MM.1S (cell line): ENCODE results near the gene PRR19.

ENCODE experiments used
- DNase-seq: peaks from one replicate; pipeline ENCODE4 v3.0.0-alpha.2; 2015
- H2AFZ ChIP-seq: fragments of 300-600 bp; sonication (generic); 2 replicates; pipeline ENCODE4 v1.6.0; 2016; ENCODE audit warnings: antibody characterized with exemption, low read length
- H3F3A ChIP-seq: fragments of 300-600 bp; sonication (generic); 2 replicates; pipeline ENCODE4 v1.6.1; 2016; ENCODE audit warnings: mild to moderate bottlenecking, antibody characterized with exemption, low read length, moderate library complexity, mixed read lengths; ENCODE audit not compliant: insufficient read depth
- H3K27ac ChIP-seq: fragments of 300-600 bp; sonication (generic); 2 replicates; pipeline ENCODE4 v1.5.1; 2016; ENCODE audit warnings: mild to moderate bottlenecking, low read length
- H3K27me3 ChIP-seq: fragments of 300-600 bp; sonication (generic); replicated peaks from 2 replicates; pipeline ENCODE4 v1.6.0; 2016; ENCODE audit warnings: low read length; ENCODE audit not compliant: insufficient read depth
- H3K36me3 ChIP-seq: fragments of 300-600 bp; sonication (generic); replicated peaks from 2 replicates; pipeline ENCODE4 v1.6.1; 2016; ENCODE audit warnings: mild to moderate bottlenecking, low read length, mixed read lengths; ENCODE audit not compliant: insufficient read depth
- H3K4me1 ChIP-seq: fragments of 300-600 bp; sonication (generic); 2 replicates; pipeline ENCODE4 v1.6.1; 2016; ENCODE audit warnings: low read length, mixed read lengths
- H3K4me2 ChIP-seq: fragments of 300-600 bp; sonication (generic); 2 replicates; pipeline ENCODE4 v1.6.0; 2016; ENCODE audit warnings: low read depth, low read length
- H3K4me3 ChIP-seq: fragments of 300-600 bp; sonication (generic); 2 replicates; pipeline ENCODE4 v1.5.1; 2016; ENCODE audit warnings: low read length, mixed read lengths
- H3K79me2 ChIP-seq: fragments of 300-600 bp; sonication (generic); 2 replicates; pipeline ENCODE4 v1.6.1; 2016; ENCODE audit warnings: mixed run types, low read length, mixed read lengths
- H3K9ac ChIP-seq: fragments of 300-600 bp; sonication (generic); 2 replicates; pipeline ENCODE4 v1.6.1; 2016; ENCODE audit warnings: low read length, mixed read lengths
- H3K9me2 ChIP-seq: fragments of 300-600 bp; sonication (generic); replicated peaks from 2 replicates; pipeline ENCODE4 v1.6.1; 2016; ENCODE audit warnings: mild to moderate bottlenecking, low read length, mixed read lengths; ENCODE audit not compliant: insufficient read depth
- H3K9me3 ChIP-seq: fragments of 300-600 bp; sonication (generic); replicated peaks from 2 replicates; pipeline ENCODE4 v1.6.1; 2016; ENCODE audit warnings: mild to moderate bottlenecking, low read length, mixed read lengths; ENCODE audit not compliant: insufficient read depth
- H4K20me1 ChIP-seq: fragments of 300-600 bp; sonication (generic); 2 replicates; pipeline ENCODE4 v1.6.1; 2016; ENCODE audit warnings: mild to moderate bottlenecking, low read length, moderate library complexity, mixed read lengths; ENCODE audit not compliant: insufficient read depth
- EZH2 ChIP-seq: fragments of 300-600 bp; sonication (generic); optimal IDR thresholded peaks from 2 replicates; pipeline ENCODE3; 2017; ENCODE audit warnings: low read depth, mild to moderate bottlenecking, antibody characterized with exemption, low read length, mixed read lengths
- EZH2phosphoT487 ChIP-seq: fragments of 300-600 bp; sonication (generic); IDR thresholded peaks from 2 replicates; pipeline ENCODE4 v1.6.1; 2018; ENCODE audit warnings: antibody characterized with exemption, low read length
- TF ChIP-seq, protein P1 (sequence below): fragments of 300-600 bp; sonication (generic); IDR thresholded peaks from 2 replicates; pipeline ENCODE4 v1.5.1; 2016; ENCODE audit warnings: antibody characterized with exemption, low read length, mixed read lengths

The PRR19 gene

DNA sequence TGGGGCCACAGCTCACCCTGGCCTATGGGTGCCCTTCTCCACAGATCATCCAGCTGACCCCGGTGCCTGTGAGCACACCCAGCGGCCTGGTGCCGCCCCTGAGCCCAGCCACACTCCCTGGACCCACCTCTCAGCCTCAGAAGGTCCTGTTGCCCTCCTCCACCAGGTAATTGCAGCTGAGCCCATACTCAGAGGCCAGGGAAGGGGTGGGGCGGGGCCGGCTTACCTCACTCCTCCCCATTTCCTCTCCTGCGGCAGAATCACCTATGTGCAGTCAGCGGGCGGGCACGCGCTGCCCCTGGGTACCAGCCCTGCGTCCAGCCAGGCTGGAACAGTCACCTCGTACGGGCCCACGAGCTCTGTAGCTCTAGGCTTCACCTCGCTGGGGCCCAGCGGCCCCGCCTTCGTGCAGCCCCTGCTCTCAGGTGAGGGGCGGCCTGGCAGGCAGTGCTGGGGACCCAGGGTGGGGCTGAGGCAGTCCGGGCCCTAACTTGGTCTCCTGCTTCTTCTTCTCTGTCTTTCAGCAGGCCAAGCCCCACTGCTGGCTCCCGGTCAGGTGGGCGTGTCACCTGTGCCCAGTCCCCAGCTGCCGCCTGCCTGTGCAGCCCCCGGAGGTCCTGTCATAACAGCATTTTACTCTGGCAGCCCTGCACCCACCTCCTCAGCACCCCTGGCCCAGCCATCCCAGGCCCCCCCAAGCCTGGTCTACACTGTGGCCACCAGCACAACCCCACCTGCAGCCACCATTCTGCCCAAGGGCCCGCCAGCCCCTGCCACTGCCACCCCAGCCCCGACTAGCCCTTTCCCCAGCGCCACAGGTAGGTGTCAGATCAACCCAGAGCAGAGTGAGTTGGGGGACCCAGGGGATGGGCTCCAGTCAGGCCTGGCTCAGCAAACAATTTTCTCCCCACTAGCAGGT, 9.6 kb upstream of the PRR19 start:
- no peak overlapping the region for H3K9ac ChIP-seq

DNA sequence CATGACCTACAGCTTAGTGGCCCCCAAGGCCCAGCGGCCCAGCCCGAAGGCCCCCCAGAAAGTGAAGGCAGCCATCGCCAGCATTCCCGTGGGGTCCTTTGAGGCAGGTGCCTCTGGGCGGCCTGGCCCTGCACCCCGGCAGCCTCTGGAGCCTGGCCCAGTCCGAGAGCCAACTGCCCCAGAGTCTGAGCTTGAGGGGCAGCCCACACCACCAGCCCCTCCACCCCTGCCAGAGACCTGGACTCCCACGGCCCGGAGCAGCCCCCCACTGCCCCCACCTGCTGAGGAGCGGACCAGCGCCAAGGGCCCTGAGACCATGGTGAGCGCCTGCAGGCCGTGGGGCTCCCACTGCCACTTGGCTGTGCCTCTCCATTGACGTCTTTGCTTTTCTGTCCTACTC, 9.0 kb upstream of the PRR19 start:
- Histone ChIP-seq H4K20me1 (no peaks in the 10 kb centered on the region), H3K9ac (no peak overlapping the region), H3K36me3 (no peaks in the 10 kb centered on the region), H3K9me3 (no peaks in the 10 kb centered on the region), H3K4me2 (no peak overlapping the region), H3F3A (no peaks in the 10 kb centered on the region), H3K4me1 (no peaks in the 10 kb centered on the region), H3K79me2 (no peaks in the 10 kb centered on the region), H3K4me3 (no peak overlapping the region), H3K27me3 (no peaks in the 10 kb centered on the region), H2AFZ (no peak overlapping the region), H3K9me2 (no peaks in the 10 kb centered on the region), H3K27ac (no peak overlapping the region)
- DNase-seq, result no peak
- no peak for TF ChIP-seq EZH2phosphoT487
- TF ChIP-seq EZH2, result no peak
- TF ChIP-seq, protein P1, sequence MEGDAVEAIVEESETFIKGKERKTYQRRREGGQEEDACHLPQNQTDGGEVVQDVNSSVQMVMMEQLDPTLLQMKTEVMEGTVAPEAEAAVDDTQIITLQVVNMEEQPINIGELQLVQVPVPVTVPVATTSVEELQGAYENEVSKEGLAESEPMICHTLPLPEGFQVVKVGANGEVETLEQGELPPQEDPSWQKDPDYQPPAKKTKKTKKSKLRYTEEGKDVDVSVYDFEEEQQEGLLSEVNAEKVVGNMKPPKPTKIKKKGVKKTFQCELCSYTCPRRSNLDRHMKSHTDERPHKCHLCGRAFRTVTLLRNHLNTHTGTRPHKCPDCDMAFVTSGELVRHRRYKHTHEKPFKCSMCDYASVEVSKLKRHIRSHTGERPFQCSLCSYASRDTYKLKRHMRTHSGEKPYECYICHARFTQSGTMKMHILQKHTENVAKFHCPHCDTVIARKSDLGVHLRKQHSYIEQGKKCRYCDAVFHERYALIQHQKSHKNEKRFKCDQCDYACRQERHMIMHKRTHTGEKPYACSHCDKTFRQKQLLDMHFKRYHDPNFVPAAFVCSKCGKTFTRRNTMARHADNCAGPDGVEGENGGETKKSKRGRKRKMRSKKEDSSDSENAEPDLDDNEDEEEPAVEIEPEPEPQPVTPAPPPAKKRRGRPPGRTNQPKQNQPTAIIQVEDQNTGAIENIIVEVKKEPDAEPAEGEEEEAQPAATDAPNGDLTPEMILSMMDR, result no peak

More for the DNA sequence above, 9.6 kb upstream of the PRR19 start:
- DNase-seq, result no peak
- H3K4me3 ChIP-seq, result no peak overlapping the region
- no peaks in the 10 kb centered on the region for H3K36me3 ChIP-seq
- no peak overlapping the region for H3K27ac ChIP-seq
- H4K20me1 ChIP-seq, result no peaks in the 10 kb centered on the region
- no peaks in the 10 kb centered on the region for H3K9me3 ChIP-seq
- H3K4me1 ChIP-seq, result no peaks in the 10 kb centered on the region
- no peak overlapping the region for H3K4me2 ChIP-seq
- no peaks in the 10 kb centered on the region for H3K79me2 ChIP-seq
- TF ChIP-seq EZH2phosphoT487 (no peak), EZH2 (no peak)
- TF ChIP-seq, protein P1, result no peak
- H3K9me2 ChIP-seq, result no peaks in the 10 kb centered on the region
- H3F3A ChIP-seq, result no peaks in the 10 kb centered on the region
- H2AFZ ChIP-seq, result no peak overlapping the region
- no peaks in the 10 kb centered on the region for H3K27me3 ChIP-seq

DNA sequence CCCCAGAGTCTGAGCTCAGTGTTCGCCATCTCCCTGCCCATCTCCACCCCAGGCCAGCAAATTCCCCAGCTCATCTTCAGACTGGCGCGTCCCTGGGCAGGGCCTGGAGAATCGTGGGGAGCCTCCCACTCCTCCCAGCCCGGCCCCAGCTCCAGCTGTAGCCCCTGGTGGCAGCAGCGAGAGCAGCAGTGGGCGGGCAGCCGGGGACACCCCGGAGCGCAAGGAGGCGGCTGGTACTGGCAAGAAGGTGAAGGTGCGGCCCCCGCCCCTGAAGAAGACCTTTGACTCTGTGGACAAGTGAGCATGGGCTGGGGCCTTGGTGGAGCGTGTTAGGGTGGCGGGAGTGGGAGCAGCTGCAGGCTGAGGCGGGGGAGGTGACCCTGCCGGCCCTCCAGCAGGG, 8.4 kb upstream of the PRR19 start:
- Histone ChIP-seq H3K9me2 (no peaks in the 10 kb centered on the region), H3F3A (no peaks in the 10 kb centered on the region), H3K9ac (no peak overlapping the region), H3K4me2 (no peak overlapping the region), H3K27me3 (no peaks in the 10 kb centered on the region), H4K20me1 (no peaks in the 10 kb centered on the region), H3K79me2 (no peaks in the 10 kb centered on the region), H3K4me3 (no peak overlapping the region), H3K9me3 (no peaks in the 10 kb centered on the region), H3K27ac (no peak overlapping the region), H3K36me3 (no peaks in the 10 kb centered on the region), H2AFZ (no peak overlapping the region), H3K4me1 (no peaks in the 10 kb centered on the region)
- DNase-seq, result no peak
- TF ChIP-seq EZH2 (no peak), EZH2phosphoT487 (no peak)
- TF ChIP-seq, protein P1, result no peak
